B cell (primary cell): ENCODE measurements around the gene OR4K15. TPM values are rescaled to one million over a fixed set of nuclear protein-coding genes. Genes with fewer than 3 reads are reported as not detected.

ENCODE experiments used
- ATAC-seq: fragments of 200-7000 bp; cut with Tn5 transposase; one replicate; pipeline ENCODE4 v1.10.0; 2021; ENCODE audit warnings: low read depth, mild to moderate bottlenecking, moderate number of reproducible peaks, moderate library complexity
- CTCF ChIA-PET: fragments of 350-600 bp; sonication (Branson Sonifier 250); formaldehyde crosslinking; loops from one replicate; lab custom pipeline; 2021; ENCODE audit warnings: antibody characterized with exemption, inconsistent platforms; lab: Charles Lee
- POLR2A ChIA-PET: fragments of 350-600 bp; sonication (Branson Sonifier 250); formaldehyde crosslinking; loops from one replicate; lab custom pipeline; 2021; ENCODE audit warnings: antibody characterized with exemption; lab: Charles Lee
- DNase-seq: peaks from one replicate; pipeline ENCODE4 v3.0.0; 2013
- H2AFZ ChIP-seq: 2 replicates; pipeline ENCODE4 v1.6.1; 2012; ENCODE audit warnings: mild to moderate bottlenecking, low read depth, low read length; ENCODE audit not compliant: insufficient read depth, poor library complexity, severe bottlenecking
- H3K27ac ChIP-seq, 2 donors: 1 replicate in 1 of 2; 2 replicates in 1 of 2; pipeline ENCODE4 v1.5.1; 2012 to 2013; ENCODE audit warnings: low read length in 2 of 2, mild to moderate bottlenecking in 2 of 2, moderate library complexity in 1 of 2
- H3K27me3 ChIP-seq, 4 experiments: fragments of 200-600 bp in 1 of 4; sonication (generic) in 1 of 4; replicated peaks in 1 of 4; 1 replicate in 2 of 4; 2 replicates in 2 of 4; pipeline versions ENCODE4 v1.6.1 to v1.7.0; 2013 to 2016; ENCODE audit warnings: low read length in 3 of 4, mild to moderate bottlenecking in 2 of 4, mixed read lengths in 1 of 4, moderate library complexity in 1 of 4; ENCODE audit not compliant: insufficient read depth in 4 of 4, control insufficient read depth in 3 of 4; ENCODE audit errors: control extremely low read depth in 1 of 4
- H3K36me3 ChIP-seq, 2 experiments: replicated peaks in 1 of 2; 1 replicate in 1 of 2; 2 replicates in 1 of 2; pipeline versions ENCODE4 v1.6.1 to v1.7.1; 2013; ENCODE audit warnings: low read length in 1 of 2; ENCODE audit not compliant: insufficient read depth in 2 of 2, control insufficient read depth in 1 of 2; ENCODE audit errors: control extremely low read depth in 1 of 2, extremely low read depth in 1 of 2
- H3K4me1 ChIP-seq, 2 donors: fragments of 200-600 bp in 1 of 2; sonication (generic) in 1 of 2; 1 replicate in 1 of 2; 2 replicates in 1 of 2; pipeline versions ENCODE4 v1.5.1 to v1.6.1; 2013 to 2017; ENCODE audit warnings: low read length in 2 of 2; ENCODE audit not compliant: control insufficient read depth in 2 of 2, insufficient read depth in 2 of 2
- H3K4me2 ChIP-seq: replicated peaks from 2 replicates; pipeline ENCODE3; 2012; ENCODE audit warnings: mild to moderate bottlenecking, low read depth, low read length; ENCODE audit not compliant: poor library complexity, severe bottlenecking
- H3K4me3 ChIP-seq, 5 experiments: fragments of 200-600 bp in 1 of 5; sonication (generic) in 1 of 5; 1 replicate in 3 of 5; 2 replicates in 2 of 5; pipeline versions ENCODE4 v1.5.1 to v1.7.0; 2011 to 2016; ENCODE audit warnings: low read length in 4 of 5, mild to moderate bottlenecking in 4 of 5, low read depth in 2 of 5, control low read depth in 1 of 5, moderate library complexity in 1 of 5; ENCODE audit not compliant: insufficient read depth in 1 of 5; ENCODE audit errors: control extremely low read depth in 1 of 5, extremely low read depth in 1 of 5
- H3K79me2 ChIP-seq: fragments of 200-600 bp; sonication (generic); one replicate; pipeline ENCODE4 v1.6.0; 2016; ENCODE audit warnings: low read length; ENCODE audit not compliant: control insufficient read depth, insufficient read depth
- H3K9ac ChIP-seq: fragments of 200-600 bp; sonication (generic); 2 replicates; pipeline ENCODE4 v1.6.1; 2017; ENCODE audit warnings: mild to moderate bottlenecking, low read length, moderate library complexity
- H3K9me3 ChIP-seq, 3 donors: one replicate each; pipeline versions ENCODE4 v1.6.1 to v1.7.1; 2013; ENCODE audit warnings: low read length in 2 of 3; ENCODE audit not compliant: control insufficient read depth in 2 of 3, insufficient read depth in 1 of 3; ENCODE audit errors: control extremely low read depth in 1 of 3
- H4K20me1 ChIP-seq: 2 replicates; pipeline ENCODE4 v1.6.0; 2012; ENCODE audit warnings: mild to moderate bottlenecking, low read length; ENCODE audit not compliant: insufficient read depth, control insufficient read depth, poor library complexity, severe bottlenecking
- H3K27ac Mint-ChIP-seq: one replicate; pipeline ENCODE4 v1.8.0; 2021; ENCODE audit warnings: mixed read lengths
- H3K27me3 Mint-ChIP-seq: one replicate; pipeline ENCODE4 v1.8.0; 2021; ENCODE audit warnings: mixed read lengths
- H3K4me1 Mint-ChIP-seq: one replicate; pipeline ENCODE4 v1.8.0; 2021; ENCODE audit warnings: mixed read lengths
- H3K4me3 Mint-ChIP-seq: one replicate; pipeline ENCODE4 v1.8.0; 2021; ENCODE audit warnings: mixed read lengths
- H3K9me3 Mint-ChIP-seq: one replicate; pipeline ENCODE4 v1.8.0; 2022; ENCODE audit warnings: mixed read lengths; ENCODE audit not compliant: insufficient read depth
- EZH2 ChIP-seq: IDR thresholded peaks from 2 replicates; pipeline ENCODE4 v1.6.1; 2012; ENCODE audit warnings: borderline replicate concordance, low read depth, mild to moderate bottlenecking, moderate library complexity, low read length; ENCODE audit not compliant: insufficient read depth, poor library complexity, severe bottlenecking
- WGBS: methylation state at CpG from one replicate; pipeline ENCODE4 v1.1.5; 2013; ENCODE audit warnings: missing lambda C conversion rate; ENCODE audit not compliant: insufficient coverage; 5-methylcytosine and 5-hydroxymethylcytosine counted together
- intact Hi-C: fragments of 100-400 bp; cut with micrococcal nuclease; formaldehyde crosslinking; loops from one replicate; pipeline ENCODE4 v1.10.0; 2022
- polyA minus RNA-seq: library from RNA; depleted of rRNA, polyadenylated mRNA; stranded (reverse); fragments of >200 nt; gene quantifications from 2 replicates; pipeline ENCODE4 v1.2.3, GENCODE V29; 2012
- polyA plus RNA-seq: library from polyadenylated mRNA; depleted of rRNA; stranded (reverse); fragments of >200 nt; gene quantifications from 2 replicates; pipeline ENCODE4 v1.2.3, GENCODE V29; 2012
- total RNA-seq, 2 donors: library from RNA; stranded (reverse); fragments of 120-200 nt in 1 of 2; gene quantifications; 1 replicate in 1 of 2; 2 replicates in 1 of 2; pipeline versions ENCODE4 v1.2.3 to v1.2.4, GENCODE V29; 2013 to 2022
- TF ChIP-seq, protein P1 (sequence below): fragments of 200-600 bp; IDR thresholded peaks from one replicate; pipeline ENCODE4 v1.8.0; 2022; ENCODE audit warnings: antibody characterized with exemption, mild to moderate bottlenecking

Gene OR4K15, protein sequence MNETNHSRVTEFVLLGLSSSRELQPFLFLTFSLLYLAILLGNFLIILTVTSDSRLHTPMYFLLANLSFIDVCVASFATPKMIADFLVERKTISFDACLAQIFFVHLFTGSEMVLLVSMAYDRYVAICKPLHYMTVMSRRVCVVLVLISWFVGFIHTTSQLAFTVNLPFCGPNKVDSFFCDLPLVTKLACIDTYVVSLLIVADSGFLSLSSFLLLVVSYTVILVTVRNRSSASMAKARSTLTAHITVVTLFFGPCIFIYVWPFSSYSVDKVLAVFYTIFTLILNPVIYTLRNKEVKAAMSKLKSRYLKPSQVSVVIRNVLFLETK
- total RNA-seq (not detected in 2 replicates), polyA plus RNA-seq (not detected in 2 replicates), polyA minus RNA-seq (not detected in 2 replicates)
- not detected for total RNA-seq (2013)

DNA sequence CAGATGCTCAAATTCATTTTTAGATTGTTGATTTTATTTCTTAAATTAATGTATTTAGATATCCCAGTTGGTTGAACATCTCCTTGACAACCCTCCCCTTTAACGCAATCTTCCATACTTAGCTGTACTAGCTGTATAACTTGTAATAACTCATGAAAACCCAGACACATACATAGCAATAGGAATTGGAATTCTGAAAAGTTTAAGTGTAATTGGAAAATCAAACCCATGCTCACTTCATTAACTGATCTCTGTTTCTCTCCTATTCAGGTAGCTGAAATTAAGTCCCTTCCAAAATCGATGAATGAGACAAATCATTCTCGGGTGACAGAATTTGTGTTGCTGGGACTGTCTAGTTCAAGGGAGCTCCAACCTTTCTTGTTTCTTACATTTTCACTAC lies at the start of gene OR4K15:
Gene OR4K15 (plus strand): TSS at position 301 of the 400 bp plus-strand sequence. CDS start 0 bp downstream, at position 301.
- no peak within 1 kb of the TSS for H2AFZ ChIP-seq
- WGBS = no CpG with 5 or more reads among the region's 3 CpGs
- DNase-seq (no peak), ATAC-seq (no peak)
- no peak within 1 kb of the TSS for H3K27ac ChIP-seq
- ChIA-PET CTCF (no interaction called here), POLR2A (no interaction called here)
- intact Hi-C loops = no loop called here
- TF ChIP-seq, protein P1, sequence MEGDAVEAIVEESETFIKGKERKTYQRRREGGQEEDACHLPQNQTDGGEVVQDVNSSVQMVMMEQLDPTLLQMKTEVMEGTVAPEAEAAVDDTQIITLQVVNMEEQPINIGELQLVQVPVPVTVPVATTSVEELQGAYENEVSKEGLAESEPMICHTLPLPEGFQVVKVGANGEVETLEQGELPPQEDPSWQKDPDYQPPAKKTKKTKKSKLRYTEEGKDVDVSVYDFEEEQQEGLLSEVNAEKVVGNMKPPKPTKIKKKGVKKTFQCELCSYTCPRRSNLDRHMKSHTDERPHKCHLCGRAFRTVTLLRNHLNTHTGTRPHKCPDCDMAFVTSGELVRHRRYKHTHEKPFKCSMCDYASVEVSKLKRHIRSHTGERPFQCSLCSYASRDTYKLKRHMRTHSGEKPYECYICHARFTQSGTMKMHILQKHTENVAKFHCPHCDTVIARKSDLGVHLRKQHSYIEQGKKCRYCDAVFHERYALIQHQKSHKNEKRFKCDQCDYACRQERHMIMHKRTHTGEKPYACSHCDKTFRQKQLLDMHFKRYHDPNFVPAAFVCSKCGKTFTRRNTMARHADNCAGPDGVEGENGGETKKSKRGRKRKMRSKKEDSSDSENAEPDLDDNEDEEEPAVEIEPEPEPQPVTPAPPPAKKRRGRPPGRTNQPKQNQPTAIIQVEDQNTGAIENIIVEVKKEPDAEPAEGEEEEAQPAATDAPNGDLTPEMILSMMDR = no peak
- no peak for TF ChIP-seq EZH2
- Mint-ChIP-seq H3K27me3 (no peaks in the 10 kb centered on the region), H3K27ac (no peak within 1 kb of the TSS), H3K4me3 (no peak within 1 kb of the TSS), H3K4me1 (no peaks in the 10 kb centered on the region), H3K9me3 (no peaks in the 10 kb centered on the region)
- no peak within 1 kb of the TSS for H3K4me3 ChIP-seq
- no peaks in the 10 kb centered on the region for H3K9me3 ChIP-seq
- no peaks in the 10 kb centered on the region for H3K36me3 ChIP-seq
- H3K9ac ChIP-seq = no peak within 1 kb of the TSS
- no peaks in the 10 kb centered on the region for H4K20me1 ChIP-seq
- H3K4me1 ChIP-seq = no peaks in the 10 kb centered on the region
- H3K27me3 ChIP-seq = no peaks in the 10 kb centered on the region
- H3K79me2 ChIP-seq = no peaks in the 10 kb centered on the region
- H3K4me2 ChIP-seq = no peak within 1 kb of the TSS

DNA sequence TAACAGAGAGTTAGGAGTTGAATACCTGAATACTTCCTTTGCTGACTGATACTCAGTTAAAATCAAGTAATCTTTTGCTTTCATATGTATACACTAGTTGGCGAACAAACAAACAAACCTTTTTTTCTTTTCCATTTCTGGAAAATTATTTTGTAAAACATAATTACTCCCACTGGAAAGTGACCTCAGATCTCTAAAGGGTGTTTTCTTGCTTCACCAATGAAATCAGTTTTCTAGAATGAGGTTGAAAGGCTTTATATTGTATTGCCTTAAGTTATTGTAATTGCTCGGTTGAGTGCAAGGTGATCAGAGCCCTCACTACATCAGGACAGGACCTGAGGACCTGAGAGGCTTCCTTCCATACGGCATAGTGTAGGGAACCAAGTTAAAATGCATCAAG lies 44.8 kb upstream of the OR4K15 start, which contains the start of gene OR4K1:
Gene OR4K1 (plus strand): TSS at position 301 of the 400 bp plus-strand sequence. CDS start 4,750 bp downstream, outside the sequence.
- H3K4me3 Mint-ChIP-seq = no peak within 1 kb of the TSS
- Histone ChIP-seq H3K27ac (no peak within 1 kb of the TSS), H3K9me3 (peaks cover 0 to 3% (median 0%) of the 10 kb centered on the region in 3 donors), H3K36me3 (no peaks in the 10 kb centered on the region), H3K9ac (no peak within 1 kb of the TSS), H3K4me1 (no peaks in the 10 kb centered on the region), H4K20me1 (no peaks in the 10 kb centered on the region), H3K4me3 (no peak within 1 kb of the TSS), H3K4me2 (no peak within 1 kb of the TSS), H2AFZ (no peak within 1 kb of the TSS), H3K27me3 (no peaks in the 10 kb centered on the region), H3K79me2 (no peaks in the 10 kb centered on the region)
- ATAC-seq (no peak), DNase-seq (no peak)
- TF ChIP-seq, protein P1 = no peak
- no peak for TF ChIP-seq EZH2
- ChIA-PET CTCF (no interaction called here), POLR2A (no interaction called here)
- H3K27me3 Mint-ChIP-seq = no peaks in the 10 kb centered on the region
- no peak within 1 kb of the TSS for H3K27ac Mint-ChIP-seq
- WGBS = no CpG with 5 or more reads among the region's 3 CpGs
- no peaks in the 10 kb centered on the region for H3K9me3 Mint-ChIP-seq
- no peaks in the 10 kb centered on the region for H3K4me1 Mint-ChIP-seq
- intact Hi-C loops = no loop called here
